Body of pancreas (tissue), 4 donors: ENCODE measurements around the gene PLXNB2. TPM values are rescaled to one million over a fixed set of nuclear protein-coding genes. Genes with fewer than 3 reads are reported as not detected.

Experiments
- ATAC-seq: fragments of 150-250 bp; one replicate; pipeline ENCODE4 v1.9.1; 2016
- DNase-seq, 4 donors: peaks; one replicate each; pipeline ENCODE4 v3.0.0-alpha.2; 2019
- H3K27ac ChIP-seq, 4 donors: fragments of 200-600 bp; sonication (generic); 1 replicate in 3 of 4; 2 replicates in 1 of 4; pipeline versions ENCODE4 v1.5.1 to v1.6.1; 2016 to 2019; ENCODE audit warnings: mild to moderate bottlenecking in 1 of 4, mixed read lengths in 1 of 4, moderate library complexity in 1 of 4
- H3K27me3 ChIP-seq, 2 donors: fragments of 200-600 bp; sonication (generic); one replicate each; pipeline ENCODE4 v1.6.0; 2016; ENCODE audit warnings: mild to moderate bottlenecking in 1 of 2
- H3K36me3 ChIP-seq, 2 donors: fragments of 200-600 bp; sonication (generic); replicated peaks in 1 of 2; 2 replicates each; pipeline ENCODE4 v1.5.1; 2016; ENCODE audit warnings: low read depth in 2 of 2; ENCODE audit not compliant: insufficient read depth in 1 of 2
- H3K4me1 ChIP-seq: fragments of 200-600 bp; sonication (generic); one replicate; pipeline ENCODE4 v1.6.0; 2016
- H3K4me3 ChIP-seq, 2 donors: fragments of 200-600 bp; sonication (generic); 1 replicate in 1 of 2; 2 replicates in 1 of 2; pipeline ENCODE4 v1.5.1; 2016 to 2019
- H3K9me3 ChIP-seq, 3 donors: fragments of 200-600 bp; sonication (generic); 1 replicate in 2 of 3; 2 replicates in 1 of 3; pipeline ENCODE4 v1.5.1; 2016
- POLR2A ChIP-seq, 3 donors: fragments of 450-650 bp; IDR thresholded peaks; one replicate each; pipeline ENCODE4 v1.6.1; 2016; ENCODE audit warnings: antibody characterized with exemption in 3 of 3, mild to moderate bottlenecking in 2 of 3
- WGBS, 2 donors: methylation state at CpG; one replicate each; pipeline ENCODE4 v1.1.5; 2017; 5-methylcytosine and 5-hydroxymethylcytosine counted together
- intact Hi-C: fragments of 100-400 bp; cut with DNase I; formaldehyde crosslinking; loops from one replicate; pipeline ENCODE4 v1.15.1; 2023
- total RNA-seq, 2 donors: library from RNA; depleted of rRNA; stranded (reverse); fragments of >200 nt; gene quantifications; one replicate each; pipeline ENCODE4 v1.1.0, GENCODE V29; 2016
- TF ChIP-seq, protein P1 (sequence below), 7 experiments: fragments of 450-650 bp in 4 of 7; fragments of 200-600 bp in 3 of 7; sonication (generic) in 3 of 7; IDR thresholded peaks; one replicate each; pipeline ENCODE4 v1.5.1; 2016 to 2019; ENCODE audit warnings: antibody characterized with exemption in 7 of 7

Gene PLXNB2
- total RNA-seq, 2 donors from 2014 or later, result 113 to 140 TPM

GRCh38 chr22:50272044-50272802 lies 35.2 kb downstream of the PLXNB2 start:
- Histone ChIP-seq H3K36me3 (peaks cover 0 to 4% of the 10 kb centered on the region in 2 donors), H3K9me3 (no peaks in the 10 kb centered on the region), H3K4me1 (peaks cover 47% of the 10 kb centered on the region), H3K27ac (no peak overlapping the region), H3K27me3 (no peaks in the 10 kb centered on the region), H3K4me3 (no peak overlapping the region)
- DNase-seq (no peak), ATAC-seq (no peak)
- intact Hi-C loops, result no loop called here
- TF ChIP-seq, protein P1, sequence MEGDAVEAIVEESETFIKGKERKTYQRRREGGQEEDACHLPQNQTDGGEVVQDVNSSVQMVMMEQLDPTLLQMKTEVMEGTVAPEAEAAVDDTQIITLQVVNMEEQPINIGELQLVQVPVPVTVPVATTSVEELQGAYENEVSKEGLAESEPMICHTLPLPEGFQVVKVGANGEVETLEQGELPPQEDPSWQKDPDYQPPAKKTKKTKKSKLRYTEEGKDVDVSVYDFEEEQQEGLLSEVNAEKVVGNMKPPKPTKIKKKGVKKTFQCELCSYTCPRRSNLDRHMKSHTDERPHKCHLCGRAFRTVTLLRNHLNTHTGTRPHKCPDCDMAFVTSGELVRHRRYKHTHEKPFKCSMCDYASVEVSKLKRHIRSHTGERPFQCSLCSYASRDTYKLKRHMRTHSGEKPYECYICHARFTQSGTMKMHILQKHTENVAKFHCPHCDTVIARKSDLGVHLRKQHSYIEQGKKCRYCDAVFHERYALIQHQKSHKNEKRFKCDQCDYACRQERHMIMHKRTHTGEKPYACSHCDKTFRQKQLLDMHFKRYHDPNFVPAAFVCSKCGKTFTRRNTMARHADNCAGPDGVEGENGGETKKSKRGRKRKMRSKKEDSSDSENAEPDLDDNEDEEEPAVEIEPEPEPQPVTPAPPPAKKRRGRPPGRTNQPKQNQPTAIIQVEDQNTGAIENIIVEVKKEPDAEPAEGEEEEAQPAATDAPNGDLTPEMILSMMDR (IDR thresholded peaks at IDR 0.05), result no peak
- no peak for TF ChIP-seq POLR2A (IDR thresholded peaks at IDR 0.05)
- WGBS, 2 donors, result 52 to 57% methylated on average over 14 to 22 of the region's 26 CpGs

DNA sequence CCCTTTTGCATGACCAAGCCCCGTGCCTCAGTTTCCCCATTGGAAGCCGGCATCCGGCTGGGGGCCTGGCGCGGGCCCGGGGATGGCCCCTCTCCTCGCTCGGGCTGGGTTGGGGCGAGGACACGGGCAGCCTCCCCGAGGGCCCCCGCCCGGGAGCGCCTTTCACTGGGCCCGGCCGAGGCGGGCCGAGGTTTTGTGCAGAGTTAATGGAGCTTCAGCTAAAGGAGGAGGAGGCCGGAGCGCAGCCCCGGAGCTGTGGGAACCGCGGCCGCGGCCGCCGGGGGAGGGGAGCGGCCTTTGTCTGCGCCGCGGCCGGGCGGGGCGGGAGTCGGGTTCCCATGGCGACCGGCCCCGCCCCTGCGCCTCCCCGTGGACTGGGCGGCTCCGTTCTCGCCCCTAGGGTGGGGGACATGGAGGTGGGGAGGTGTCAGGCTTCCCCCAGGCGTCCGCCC lies 35.9 kb downstream of the PLXNB2 start:
- TF ChIP-seq POLR2A (IDR thresholded peaks at IDR 0.05), result no peak
- TF ChIP-seq, protein P1 (IDR thresholded peaks at IDR 0.05), result no peak
- H3K36me3 ChIP-seq, result peaks cover 0 to 4% of the 10 kb centered on the region in 2 donors
- intact Hi-C loops, result no loop called here
- DNase-seq, result peak; percentile 51 to 66 (median 56)
- WGBS, 2 donors, result 2% methylated on average over 45 of the region's 45 CpGs; no CpG with 5 or more reads in 1 of the 2 donors
- H3K27ac ChIP-seq, result no peak overlapping the region
- H3K4me1 ChIP-seq, result peaks cover 52% of the 10 kb centered on the region
- no peak overlapping the region for H3K4me3 ChIP-seq
- H3K27me3 ChIP-seq, result no peaks in the 10 kb centered on the region
- H3K9me3 ChIP-seq, result no peaks in the 10 kb centered on the region
- ATAC-seq, result peak; percentile 31

- no peaks in the 10 kb centered on the region for H3K27me3 ChIP-seq
- peak overlapping the region in 1 of 2 donors; percentile 3 for H3K4me3 ChIP-seq
- H3K36me3 ChIP-seq, result peaks cover 0 to 1% of the 10 kb centered on the region in 2 donors
- DNase-seq (peak; percentile 72 to 78 (median 75)), ATAC-seq (peak; percentile 63)
- H3K4me1 ChIP-seq, result peaks cover 52% of the 10 kb centered on the region
- H3K9me3 ChIP-seq, result no peaks in the 10 kb centered on the region
- peak overlapping the region in 2 of 4 donors; percentile 28 to 42 for H3K27ac ChIP-seq
- WGBS, 2 donors, result 3% methylated on average over 32 to 45 of the region's 53 CpGs
- intact Hi-C loops, result no loop called here
- TF ChIP-seq, protein P1 (IDR thresholded peaks at IDR 0.05), result no peak
- no peak for TF ChIP-seq POLR2A (IDR thresholded peaks at IDR 0.05)
Measured at GRCh38 chr22:50270666-50271394, 36.6 kb downstream of the PLXNB2 start.

DNA sequence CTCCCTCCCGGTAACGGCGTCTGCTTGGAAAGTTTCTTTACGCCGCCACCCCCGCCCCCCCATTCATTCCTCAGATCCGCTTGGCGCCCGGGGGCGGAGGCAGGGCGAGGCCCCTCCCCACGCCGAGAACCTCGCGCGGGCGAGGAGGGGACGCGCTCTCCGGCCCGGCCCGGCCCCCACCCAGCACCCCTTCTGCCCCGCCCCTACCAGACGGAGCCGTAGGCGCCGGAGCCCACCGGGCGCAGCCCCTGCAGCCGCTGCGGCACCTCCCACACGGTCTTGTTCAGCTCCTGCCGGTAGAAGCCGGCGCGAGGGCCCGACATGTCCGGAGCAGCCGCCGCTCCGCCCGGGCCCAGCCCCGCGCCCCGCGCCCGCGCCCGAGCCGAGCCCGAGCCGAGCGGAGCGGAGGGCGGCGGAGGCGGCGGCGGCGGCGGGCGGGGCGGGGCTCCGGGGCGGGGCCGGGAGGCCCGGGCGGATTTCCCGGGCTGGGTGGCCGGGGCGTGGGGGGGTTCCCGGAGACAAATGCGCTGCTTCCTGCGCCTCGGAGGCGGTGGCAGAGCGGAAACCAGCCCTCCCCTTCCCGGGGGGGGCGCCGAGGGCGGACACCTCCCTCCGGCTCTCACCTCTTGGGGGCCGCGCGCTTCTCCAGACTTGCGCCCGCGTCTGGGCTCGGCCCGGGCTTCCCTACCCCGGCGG lies 37.3 kb downstream of the PLXNB2 start, which contains the start of gene MAPK11:
TSS of gene MAPK11 (minus strand) at position 411 of the 696 bp plus-strand sequence. CDS start at position 323, 88 bp downstream.
- H3K27ac ChIP-seq, result peak within 1 kb of the TSS in 2 of 4 donors; percentile 28 to 44
- H3K9me3 ChIP-seq, result no peaks in the 10 kb centered on the region
- H3K36me3 ChIP-seq, result no peaks in the 10 kb centered on the region
- intact Hi-C loops, result loop anchor here (5.0 kb wide), 1 partner anchor 62 kb away; no protein-coding TSS in a partner anchor
- ATAC-seq, result peak; percentile 46
- no peaks in the 10 kb centered on the region for H3K27me3 ChIP-seq
- WGBS, 2 donors, result 1 to 2% methylated on average over 11 to 76 of the region's 92 CpGs
- peak in 2 of 4 donors; percentile 43 to 45 for DNase-seq
- peaks cover 52% of the 10 kb centered on the region for H3K4me1 ChIP-seq
- H3K4me3 ChIP-seq, result peak within 1 kb of the TSS in 1 of 2 donors; percentile 3
- no peak for TF ChIP-seq POLR2A (IDR thresholded peaks at IDR 0.05)
- TF ChIP-seq, protein P1 (IDR thresholded peaks at IDR 0.05), result no peak
